HFFc6 (cell line): ENCODE data around the gene FRAT2. TPM values are rescaled to one million over a fixed set of nuclear protein-coding genes. Genes with fewer than 3 reads are reported as not detected.

Experiments used
- DNase-seq: peaks from one replicate; pipeline ENCODE4 v3.0.0-alpha.2; 2018
- H3K27ac Mint-ChIP-seq: 2 replicates; pipeline ENCODE4 v1.8.0; 2020; ENCODE audit warnings: mild to moderate bottlenecking, mixed read lengths
- H3K27me3 Mint-ChIP-seq: 2 replicates; pipeline ENCODE4 v1.8.0; 2021; ENCODE audit warnings: mild to moderate bottlenecking, moderate library complexity, mixed read lengths; ENCODE audit not compliant: insufficient read depth
- H3K36me3 Mint-ChIP-seq: 2 replicates; pipeline ENCODE4 v1.8.0; 2021; ENCODE audit warnings: low read depth, mixed read lengths
- H3K4me1 Mint-ChIP-seq: 2 replicates; pipeline ENCODE4 v1.8.0; 2020; ENCODE audit warnings: low read depth, mixed read lengths
- H3K4me3 Mint-ChIP-seq: 2 replicates; pipeline ENCODE4 v1.8.0; 2020; ENCODE audit warnings: mild to moderate bottlenecking, moderate library complexity, mixed read lengths
- H3K9me3 Mint-ChIP-seq: 2 replicates; pipeline ENCODE4 v1.8.0; 2020; ENCODE audit warnings: mild to moderate bottlenecking, mixed read lengths
- CTCF ChIP-seq: fragments of 200-600 bp; sonication (generic); IDR thresholded peaks from 2 replicates; pipeline ENCODE4 v1.5.0; 2021; ENCODE audit warnings: antibody characterized with exemption, mild to moderate bottlenecking
- total RNA-seq, 6 experiments: library from RNA; stranded (reverse); fragmentation: NEBNext Ultra II Directional; extraction: Animal tissue kit (Norgen Biotek cat#: 25700); gene quantifications; 2 replicates in 1 of 6; 3 replicates in 5 of 6; pipeline ENCODE4 v1.2.3, GENCODE V29; 2021

FRAT2 gene
- total RNA-seq, 6 experiments from 2014 or later, result 2.2 to 2.9 (median 2.6) TPM

GRCh38 chr10:97321804-97322190 is 12.7 kb downstream of the FRAT2 start:
- H3K27me3 Mint-ChIP-seq, result peaks cover 3% of the 10 kb centered on the region
- no peaks in the 10 kb centered on the region for H3K9me3 Mint-ChIP-seq
- no peak overlapping the region for H3K27ac Mint-ChIP-seq
- H3K36me3 Mint-ChIP-seq, result no peaks in the 10 kb centered on the region
- peaks cover 12% of the 10 kb centered on the region for H3K4me1 Mint-ChIP-seq
- no peak for TF ChIP-seq CTCF
- no peak for DNase-seq
- no peak overlapping the region for H3K4me3 Mint-ChIP-seq

DNA sequence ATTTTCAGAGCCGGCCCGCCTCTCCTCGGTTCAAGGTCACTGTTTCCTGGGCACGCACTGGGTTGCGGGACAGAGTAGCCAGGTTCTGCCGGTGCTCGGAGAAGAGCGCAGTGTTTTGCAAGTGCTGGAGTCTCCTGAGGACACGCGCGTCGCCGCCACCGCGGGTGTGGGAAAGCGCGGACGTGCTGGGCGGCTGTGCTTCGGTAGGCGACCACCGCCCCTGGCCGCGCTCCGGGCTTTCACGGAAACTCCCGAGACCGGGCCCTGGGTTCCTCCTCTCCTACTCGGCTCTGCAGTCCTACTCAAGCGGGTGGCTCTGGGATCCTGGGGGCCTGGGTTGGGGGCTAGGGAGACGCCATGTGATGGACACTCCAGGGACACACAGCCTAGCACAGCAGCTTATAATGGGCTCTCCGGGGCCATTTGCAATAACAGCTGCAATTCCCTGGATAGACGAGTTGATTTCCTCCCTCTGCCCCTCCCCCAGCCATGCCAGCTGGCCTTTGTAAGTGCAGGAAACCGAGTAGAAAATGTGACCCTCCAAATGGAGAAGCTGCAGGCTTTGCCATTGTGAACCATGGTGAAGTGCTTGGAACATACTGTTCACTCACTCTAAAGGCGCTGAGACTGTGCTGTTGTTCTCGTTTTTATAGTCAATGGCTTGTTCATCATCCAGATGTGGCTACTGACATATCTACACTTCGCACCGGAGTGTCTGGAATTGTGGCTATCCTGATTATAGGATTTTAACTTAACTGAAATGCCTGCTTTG is 13.3 kb downstream of the FRAT2 start:
- Mint-ChIP-seq H3K4me3 (peak overlapping the region; percentile 76; the same call in 1 of the 2 replicates), H3K27ac (no peak overlapping the region), H3K9me3 (no peaks in the 10 kb centered on the region), H3K36me3 (no peaks in the 10 kb centered on the region), H3K27me3 (peaks cover 6% of the 10 kb centered on the region), H3K4me1 (peaks cover 12% of the 10 kb centered on the region)
- no peak for DNase-seq
- TF ChIP-seq CTCF, result no peak

DNA sequence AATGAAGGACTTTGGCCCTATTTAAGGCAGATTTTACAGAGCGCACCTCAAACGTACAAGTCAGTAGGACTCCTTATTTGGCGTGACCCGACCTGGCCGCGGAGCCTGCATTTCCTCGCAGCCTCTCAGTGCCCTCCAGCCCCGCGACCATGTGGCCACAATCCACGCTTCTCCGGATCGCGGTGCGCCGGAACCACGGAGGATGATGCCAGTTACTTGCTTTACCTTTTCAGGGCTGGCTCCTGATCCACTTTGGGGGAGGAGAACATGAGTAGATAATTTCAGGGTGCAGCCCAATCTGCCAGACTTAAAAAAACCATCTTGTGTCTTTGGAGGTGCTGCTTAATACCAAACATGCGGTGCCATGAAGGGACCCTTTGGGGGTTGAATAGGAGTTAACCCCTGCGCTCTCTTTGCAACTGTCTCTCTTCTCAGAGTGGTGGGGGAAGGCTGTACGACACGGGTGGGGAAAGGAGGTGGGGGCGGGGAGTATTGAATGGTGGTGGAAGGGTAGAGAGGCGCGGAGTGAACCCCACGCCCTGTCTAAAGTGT is 14.0 kb downstream of the FRAT2 start:
- peak overlapping the region; percentile 76 for H3K4me3 Mint-ChIP-seq
- H3K27me3 Mint-ChIP-seq, result peaks cover 6% of the 10 kb centered on the region
- TF ChIP-seq CTCF, result no peak
- H3K9me3 Mint-ChIP-seq, result no peaks in the 10 kb centered on the region
- no peaks in the 10 kb centered on the region for H3K36me3 Mint-ChIP-seq
- DNase-seq, result no peak
- no peak overlapping the region for H3K27ac Mint-ChIP-seq
- H3K4me1 Mint-ChIP-seq, result peaks cover 12% of the 10 kb centered on the region

DNA sequence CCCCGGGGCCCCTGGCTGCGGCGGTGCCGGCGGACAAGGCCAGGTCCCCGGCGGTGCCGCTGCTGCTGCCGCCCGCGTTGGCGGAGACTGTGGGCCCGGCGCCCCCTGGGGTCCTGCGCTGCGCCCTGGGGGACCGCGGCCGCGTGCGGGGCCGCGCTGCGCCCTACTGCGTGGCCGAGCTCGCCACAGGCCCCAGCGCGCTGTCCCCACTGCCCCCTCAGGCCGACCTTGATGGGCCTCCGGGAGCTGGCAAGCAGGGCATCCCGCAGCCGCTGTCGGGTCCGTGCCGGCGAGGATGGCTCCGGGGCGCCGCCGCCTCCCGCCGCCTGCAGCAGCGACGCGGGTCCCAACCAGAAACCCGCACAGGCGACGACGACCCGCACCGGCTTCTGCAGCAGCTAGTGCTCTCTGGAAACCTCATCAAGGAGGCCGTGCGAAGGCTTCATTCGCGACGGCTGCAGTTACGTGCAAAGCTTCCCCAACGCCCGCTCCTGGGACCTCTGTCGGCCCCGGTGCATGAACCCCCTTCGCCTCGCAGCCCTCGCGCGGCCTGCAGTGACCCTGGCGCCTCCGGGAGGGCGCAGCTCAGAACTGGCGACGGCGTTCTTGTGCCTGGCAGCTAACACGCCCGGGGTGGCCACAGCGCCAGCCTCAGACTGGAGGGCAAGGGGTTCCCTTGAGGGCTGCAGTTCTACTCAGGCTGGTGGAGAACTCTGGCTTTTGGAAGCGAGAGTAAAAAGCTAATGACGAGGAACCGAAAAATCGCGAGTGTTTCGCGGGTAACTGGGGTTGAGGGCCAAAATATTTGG is 14.7 kb downstream of the FRAT2 start:
- peaks cover 10% of the 10 kb centered on the region for H3K27me3 Mint-ChIP-seq
- H3K9me3 Mint-ChIP-seq, result no peaks in the 10 kb centered on the region
- H3K36me3 Mint-ChIP-seq, result no peaks in the 10 kb centered on the region
- H3K27ac Mint-ChIP-seq, result no peak overlapping the region
- peak; percentile 21 for TF ChIP-seq CTCF
- peaks cover 14% of the 10 kb centered on the region for H3K4me1 Mint-ChIP-seq
- no peak for DNase-seq
- H3K4me3 Mint-ChIP-seq, result peak overlapping the region; percentile 76

- Mint-ChIP-seq H3K27ac (peak within 1 kb of the TSS; percentile 98), H3K9me3 (no peaks in the 10 kb centered on the region), H3K4me3 (peak within 1 kb of the TSS; percentile 91), H3K36me3 (no peaks in the 10 kb centered on the region), H3K27me3 (peaks cover 10% of the 10 kb centered on the region), H3K4me1 (peaks cover 20% of the 10 kb centered on the region)
- peak; percentile 73 for DNase-seq
- TF ChIP-seq CTCF, result peak; percentile 9; the same call in 1 of the 2 replicates
Measured at GRCh38 chr10:97318772-97319651, 15.5 kb downstream of the FRAT2 start, which contains the start of gene FRAT1. FRAT1 (plus strand) TSS chr10:97319271; CDS start chr10:97319454, 183 bp downstream.
